AG10803 (cell line): Measurements from ENCODE around the gene OGDHL.

Source experiments
- DNase-seq: peaks from one replicate; pipeline ENCODE4 v3.0.0; 2010; ENCODE audit warnings: low read depth
- H3K4me3 ChIP-seq: 2 replicates; pipeline ENCODE4 v1.5.1; 2011; ENCODE audit warnings: mild to moderate bottlenecking, low read length, control low read depth
- CTCF ChIP-seq: conservative IDR thresholded peaks from 2 replicates; pipeline ENCODE4 v1.5.1; 2011; ENCODE audit warnings: mild to moderate bottlenecking, low read length, control low read depth, inconsistent platforms

The OGDHL gene

GRCh38 chr10:49744924-49745605 is 17.1 kb downstream of the OGDHL start:
- DNase-seq: no peak
- no peak overlapping the region for H3K4me3 ChIP-seq

GRCh38 chr10:49744091-49744685 is 17.9 kb downstream of the OGDHL start:
- no peak overlapping the region for H3K4me3 ChIP-seq
- TF ChIP-seq CTCF: no peak
- DNase-seq: no peak

More at GRCh38 chr10:49744924-49745605, 17.1 kb downstream of the OGDHL start:
- no peak for TF ChIP-seq CTCF

DNA sequence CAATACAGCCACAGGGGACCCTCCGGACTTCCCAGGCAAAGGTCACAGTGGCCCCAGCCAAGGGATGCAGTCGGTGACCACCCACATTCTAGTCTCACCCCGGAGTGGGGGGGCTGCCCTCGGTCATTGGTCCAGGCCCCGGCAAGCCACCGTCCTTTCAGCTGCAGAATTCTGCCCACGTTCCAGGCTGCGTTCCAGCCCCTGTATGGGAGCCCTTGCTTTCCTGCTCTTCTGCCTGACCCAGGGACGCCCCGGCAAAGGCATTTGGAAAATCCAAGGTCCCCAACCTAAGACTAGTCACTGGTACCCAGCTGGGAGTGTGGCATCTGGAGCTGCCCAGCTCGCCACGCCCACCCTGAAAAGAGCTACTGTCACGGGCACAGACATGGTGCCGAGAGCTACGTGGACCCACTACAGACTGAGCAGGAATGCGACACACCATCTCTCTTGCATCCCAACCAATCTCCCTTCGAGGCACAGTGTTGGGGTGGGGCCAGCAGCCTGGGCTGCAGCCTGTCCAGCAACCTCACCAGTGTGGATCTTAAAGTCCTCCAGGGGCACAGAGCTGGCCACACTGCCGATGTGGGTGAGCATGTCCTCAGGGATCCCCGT is 18.6 kb downstream of the OGDHL start:
- no peak overlapping the region for H3K4me3 ChIP-seq
- DNase-seq: no peak
- TF ChIP-seq CTCF: no peak

DNA sequence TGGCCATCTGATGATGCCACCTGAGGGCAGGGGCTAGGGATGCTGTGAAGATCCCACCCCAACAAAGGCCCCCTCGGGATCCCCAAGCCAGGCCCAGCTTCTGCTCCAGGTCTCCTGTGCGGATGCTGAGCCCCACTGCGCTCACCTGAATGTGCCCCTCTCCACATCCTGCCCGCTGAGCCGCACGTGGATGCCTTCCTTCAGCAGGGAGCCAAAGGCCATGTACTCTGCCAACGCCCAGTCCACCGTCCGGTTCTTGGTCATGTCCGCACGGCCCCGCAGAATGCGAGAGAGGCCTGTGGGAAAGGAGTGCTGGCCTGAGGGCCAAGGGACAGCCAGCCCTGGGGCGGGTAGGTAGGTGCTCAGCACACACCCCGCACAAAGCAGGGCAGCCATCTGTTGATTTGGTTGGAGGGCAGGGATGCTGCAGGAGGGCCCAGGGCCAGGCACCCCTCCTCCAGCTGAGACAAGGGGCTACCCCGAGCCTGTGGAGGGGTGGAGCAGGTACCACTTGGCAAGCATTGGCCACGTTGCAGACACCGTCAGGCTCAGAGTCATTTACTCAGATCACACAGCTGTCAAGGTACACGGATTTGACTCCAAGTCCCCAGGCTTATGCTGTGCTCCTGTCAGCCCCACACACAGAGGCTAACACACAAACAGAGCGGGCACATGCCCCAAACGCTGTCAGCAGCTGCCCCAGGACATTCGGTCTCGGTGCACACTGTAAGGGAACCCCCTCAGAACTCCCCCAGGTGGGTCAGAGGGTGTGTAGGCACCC is 19.2 kb downstream of the OGDHL start:
- DNase-seq: no peak
- no peak for TF ChIP-seq CTCF
- H3K4me3 ChIP-seq: no peak overlapping the region

DNA sequence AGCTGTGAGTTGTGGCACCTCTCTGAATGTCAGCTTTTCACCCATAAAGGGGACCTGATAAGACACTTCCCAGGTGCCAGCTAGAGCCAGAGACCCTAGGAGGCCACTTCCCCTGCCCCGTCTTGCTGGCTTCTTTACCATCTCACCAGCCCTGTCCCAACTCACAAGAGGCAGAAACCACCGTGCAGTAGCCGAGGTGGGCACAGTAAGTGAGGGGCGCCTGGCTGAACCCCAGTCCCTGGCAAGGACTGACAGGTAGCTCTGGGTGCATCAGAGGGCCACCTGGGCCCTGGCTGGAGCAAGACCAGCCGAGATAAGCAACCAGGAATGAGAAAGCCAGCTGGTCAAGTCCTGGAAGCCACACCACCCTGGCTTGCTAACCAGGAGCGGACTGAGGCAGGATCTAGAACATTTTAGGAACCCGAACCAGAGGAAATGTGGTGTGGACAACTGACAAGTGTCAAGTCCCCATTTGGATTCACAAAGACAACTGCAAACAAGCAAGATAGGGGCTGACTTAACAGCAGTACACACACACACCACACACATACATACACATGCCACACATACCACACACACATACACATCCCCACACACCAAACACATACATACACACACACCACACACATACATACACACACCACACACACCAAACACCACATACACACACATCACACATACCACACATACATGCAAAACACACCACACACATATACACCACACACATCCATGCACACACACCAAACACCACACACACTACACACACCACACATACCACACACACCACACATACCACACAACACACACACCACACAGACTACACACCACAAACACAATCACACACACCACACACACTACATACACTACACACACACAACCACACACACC is 20.8 kb downstream of the OGDHL start:
- no peak for DNase-seq
- no peak overlapping the region for H3K4me3 ChIP-seq
- no peak for TF ChIP-seq CTCF

DNA sequence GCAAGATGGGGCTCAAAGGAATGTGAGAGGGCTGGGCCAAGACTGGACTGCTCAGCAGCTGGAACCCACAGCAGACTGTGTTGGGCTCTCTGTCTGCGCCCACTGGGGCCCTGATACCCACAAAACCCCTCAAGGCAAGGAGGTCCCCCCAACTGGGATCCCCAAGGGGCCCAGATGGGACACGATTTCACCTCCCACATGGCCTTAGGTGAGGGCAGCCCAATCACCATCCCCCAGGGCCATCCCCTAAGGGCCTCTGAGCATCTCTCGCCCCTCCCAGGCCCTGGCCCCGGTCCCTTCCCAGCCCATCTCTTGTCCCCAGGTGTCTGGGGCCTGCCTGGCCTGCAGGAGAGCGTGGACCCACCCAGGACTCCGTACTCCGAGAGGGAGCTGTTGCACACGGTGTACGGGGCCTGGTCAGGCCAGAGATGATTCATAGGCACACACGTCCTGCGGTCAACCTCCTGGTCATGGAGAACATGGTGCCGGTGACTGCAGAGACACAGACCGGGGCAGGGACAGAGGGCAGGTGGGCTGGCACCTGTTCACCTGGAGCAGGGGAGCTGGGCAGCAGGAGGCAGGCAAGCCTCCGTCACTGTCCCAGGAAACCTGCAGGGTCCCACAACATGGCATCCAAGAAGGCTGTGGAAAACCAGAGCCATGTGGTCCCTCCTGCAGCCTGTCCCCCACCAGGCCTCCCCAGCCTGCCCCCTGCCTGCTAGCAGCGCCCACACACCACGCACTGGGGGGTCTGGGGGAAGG is 21.6 kb downstream of the OGDHL start:
- DNase-seq: no peak
- TF ChIP-seq CTCF: no peak
- H3K4me3 ChIP-seq: no peak overlapping the region
